ENCODE measurements around the gene ZEB2.

ZEB2 gene

DNA sequence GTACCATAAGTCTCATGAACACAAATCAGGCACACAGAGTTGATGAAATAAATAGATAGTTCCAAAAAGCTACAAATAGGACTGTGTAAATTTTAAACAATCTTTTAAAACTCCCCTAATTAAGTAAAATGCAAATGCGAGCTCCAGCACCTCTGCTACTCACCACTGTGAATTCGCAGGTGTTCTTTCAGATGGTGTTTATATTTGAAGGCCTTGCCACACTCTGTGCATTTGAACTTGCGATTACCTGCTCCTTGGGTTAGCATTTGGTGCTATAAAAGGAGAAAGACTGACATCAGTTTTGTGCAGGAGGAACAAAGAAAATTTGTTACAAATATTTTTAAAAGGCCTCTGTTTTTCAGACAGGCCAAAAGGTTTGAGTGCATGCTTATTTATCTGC is 118.9 kb downstream of the ZEB2 start:
- DNase-seq = no peak
- TF ChIP-seq, protein P1, sequence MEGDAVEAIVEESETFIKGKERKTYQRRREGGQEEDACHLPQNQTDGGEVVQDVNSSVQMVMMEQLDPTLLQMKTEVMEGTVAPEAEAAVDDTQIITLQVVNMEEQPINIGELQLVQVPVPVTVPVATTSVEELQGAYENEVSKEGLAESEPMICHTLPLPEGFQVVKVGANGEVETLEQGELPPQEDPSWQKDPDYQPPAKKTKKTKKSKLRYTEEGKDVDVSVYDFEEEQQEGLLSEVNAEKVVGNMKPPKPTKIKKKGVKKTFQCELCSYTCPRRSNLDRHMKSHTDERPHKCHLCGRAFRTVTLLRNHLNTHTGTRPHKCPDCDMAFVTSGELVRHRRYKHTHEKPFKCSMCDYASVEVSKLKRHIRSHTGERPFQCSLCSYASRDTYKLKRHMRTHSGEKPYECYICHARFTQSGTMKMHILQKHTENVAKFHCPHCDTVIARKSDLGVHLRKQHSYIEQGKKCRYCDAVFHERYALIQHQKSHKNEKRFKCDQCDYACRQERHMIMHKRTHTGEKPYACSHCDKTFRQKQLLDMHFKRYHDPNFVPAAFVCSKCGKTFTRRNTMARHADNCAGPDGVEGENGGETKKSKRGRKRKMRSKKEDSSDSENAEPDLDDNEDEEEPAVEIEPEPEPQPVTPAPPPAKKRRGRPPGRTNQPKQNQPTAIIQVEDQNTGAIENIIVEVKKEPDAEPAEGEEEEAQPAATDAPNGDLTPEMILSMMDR (IDR thresholded peaks at IDR 0.05; ENCODE audit: low read depth, low read length) = no peak
- Histone ChIP-seq H3K9me3 (no peaks in the 10 kb centered on the region), H3K27me3 (no peaks in the 10 kb centered on the region), H3K4me1 (no peaks in the 10 kb centered on the region), H3K4me3 (ENCODE audit: low read depth, low read length) (no peak overlapping the region), H3K36me3 (peaks cover 3% of the 10 kb centered on the region; the same call in 1 of the 2 replicates)

DNA sequence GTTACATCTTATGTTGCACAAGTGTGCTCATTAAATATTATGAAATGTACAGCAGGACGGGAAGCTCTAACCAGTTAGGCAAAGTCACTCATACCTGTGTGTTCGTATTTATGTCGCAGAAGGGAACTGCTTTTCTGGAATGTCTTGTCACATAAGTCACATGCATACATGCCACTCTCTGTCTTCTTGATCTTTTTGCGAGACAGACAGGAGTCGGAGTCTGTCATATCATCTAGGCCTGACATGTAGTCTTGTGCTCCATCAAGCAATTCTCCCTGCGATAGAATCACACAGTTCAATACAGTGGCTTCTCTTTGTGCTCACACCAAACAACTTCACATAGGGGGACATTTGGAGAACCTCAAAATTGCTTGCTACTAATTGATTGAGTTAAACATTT is 123.6 kb downstream of the ZEB2 start:
- no peaks in the 10 kb centered on the region for H3K27me3 ChIP-seq

DNA sequence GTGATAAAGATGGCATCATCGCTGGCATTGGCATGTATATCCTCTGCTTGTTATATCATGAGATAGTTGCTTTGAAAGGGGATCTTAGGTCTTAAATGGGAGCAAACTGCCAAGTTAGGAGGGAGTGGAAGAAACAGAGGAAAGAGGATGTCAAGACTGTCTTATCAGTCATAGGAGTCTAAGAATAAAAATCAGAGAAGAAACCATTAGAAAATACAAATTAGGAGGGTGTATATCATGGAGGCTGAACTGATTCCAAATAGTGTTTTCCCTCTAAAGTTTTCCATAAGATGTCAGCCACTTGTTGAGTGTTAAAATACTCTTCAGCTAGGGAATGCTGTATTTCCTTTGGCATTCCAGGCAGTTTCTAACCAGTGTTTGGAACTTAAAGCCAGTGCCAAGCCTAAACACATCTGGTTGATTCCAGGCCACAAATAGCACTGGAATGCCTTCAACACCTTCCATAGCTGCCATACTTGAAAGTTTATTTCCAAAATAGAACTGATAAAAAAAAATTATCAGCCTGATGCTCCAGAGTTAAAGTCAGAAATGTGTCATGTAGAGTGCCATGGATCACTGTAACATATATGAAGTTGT is 129.4 kb downstream of the ZEB2 start:
- Histone ChIP-seq H3K36me3 (no peaks in the 10 kb centered on the region), H3K27me3 (no peaks in the 10 kb centered on the region), H3K4me1 (no peaks in the 10 kb centered on the region), H3K4me3 (ENCODE audit: low read depth, low read length) (no peak overlapping the region), H3K9me3 (no peaks in the 10 kb centered on the region)
- DNase-seq = no peak
- TF ChIP-seq, protein P1 (IDR thresholded peaks at IDR 0.05; ENCODE audit: low read depth, low read length) = no peak

More for the DNA sequence above, 123.6 kb downstream of the ZEB2 start:
- no peak for DNase-seq
- no peaks in the 10 kb centered on the region for H3K9me3 ChIP-seq
- TF ChIP-seq, protein P1 (IDR thresholded peaks at IDR 0.05; ENCODE audit: low read depth, low read length) = no peak
- peaks cover 3% of the 10 kb centered on the region; the same call in 1 of the 2 replicates for H3K36me3 ChIP-seq
- H3K4me1 ChIP-seq = no peaks in the 10 kb centered on the region
- no peak overlapping the region for H3K4me3 ChIP-seq (ENCODE audit: low read depth, low read length)

DNA sequence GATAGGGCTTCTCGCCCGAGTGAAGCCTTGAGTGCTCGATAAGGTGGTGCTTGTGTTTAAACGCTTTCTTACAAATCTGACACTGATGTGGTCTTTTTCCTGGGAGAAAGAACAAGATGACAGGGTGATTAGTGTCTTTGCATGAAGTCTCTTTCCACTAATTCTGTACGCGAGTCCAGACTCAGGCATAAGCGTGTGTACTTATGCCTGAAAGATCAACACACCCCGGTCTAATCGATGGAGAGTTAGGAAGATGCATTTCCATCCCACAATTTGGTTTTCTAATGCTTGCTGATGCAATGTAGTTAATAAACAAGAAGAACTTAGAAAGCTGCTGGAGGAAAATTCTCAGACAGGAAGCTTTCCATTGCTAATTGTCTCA is 130.0 kb downstream of the ZEB2 start:
- Histone ChIP-seq H3K4me1 (no peaks in the 10 kb centered on the region), H3K9me3 (no peaks in the 10 kb centered on the region), H3K4me3 (ENCODE audit: low read depth, low read length) (no peak overlapping the region), H3K27me3 (no peaks in the 10 kb centered on the region), H3K36me3 (no peaks in the 10 kb centered on the region)
- TF ChIP-seq, protein P1 (IDR thresholded peaks at IDR 0.05; ENCODE audit: low read depth, low read length) = no peak
- no peak for DNase-seq

DNA sequence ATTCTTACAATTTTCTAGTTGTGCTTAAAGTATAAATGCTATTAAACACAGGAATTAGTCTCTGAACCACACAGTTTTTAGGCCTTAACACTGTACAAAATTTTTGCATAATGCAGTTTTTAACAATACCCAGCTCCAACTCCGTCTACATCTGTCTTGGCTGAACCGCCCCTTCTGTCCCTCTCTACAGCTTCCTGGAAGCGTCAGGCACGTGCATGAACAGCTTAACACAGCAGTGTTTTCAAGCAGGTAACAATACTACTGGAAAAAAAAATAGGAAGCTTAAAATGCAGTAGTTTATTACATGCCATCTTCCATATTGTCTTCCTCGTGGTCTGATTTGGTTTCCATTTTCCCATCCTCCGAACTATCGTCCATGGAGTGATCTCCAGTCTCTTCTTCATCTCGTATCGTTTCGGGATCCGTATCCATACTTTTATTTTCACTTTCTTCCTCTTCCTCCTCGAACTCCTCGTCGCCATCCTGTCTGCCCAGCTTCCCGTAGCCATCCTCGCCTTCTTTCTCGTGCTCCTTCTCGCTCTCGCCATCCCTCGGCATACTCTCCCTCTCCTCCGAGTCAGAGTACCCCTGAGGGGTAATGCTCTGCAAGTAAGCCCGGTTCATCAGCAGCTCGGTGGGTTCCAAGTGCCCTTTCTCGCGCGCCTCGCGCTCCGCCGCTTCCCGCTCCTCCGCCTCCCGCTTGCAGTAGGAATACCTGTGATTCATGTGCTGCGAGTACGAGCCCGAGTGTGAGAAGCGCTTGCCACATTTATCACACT is 130.6 kb downstream of the ZEB2 start:
- Histone ChIP-seq H3K4me3 (ENCODE audit: low read depth, low read length) (no peak overlapping the region), H3K4me1 (no peaks in the 10 kb centered on the region), H3K27me3 (no peaks in the 10 kb centered on the region), H3K9me3 (no peaks in the 10 kb centered on the region), H3K36me3 (no peaks in the 10 kb centered on the region)
- TF ChIP-seq, protein P1 (IDR thresholded peaks at IDR 0.05; ENCODE audit: low read depth, low read length) = no peak
- no peak for DNase-seq

DNA sequence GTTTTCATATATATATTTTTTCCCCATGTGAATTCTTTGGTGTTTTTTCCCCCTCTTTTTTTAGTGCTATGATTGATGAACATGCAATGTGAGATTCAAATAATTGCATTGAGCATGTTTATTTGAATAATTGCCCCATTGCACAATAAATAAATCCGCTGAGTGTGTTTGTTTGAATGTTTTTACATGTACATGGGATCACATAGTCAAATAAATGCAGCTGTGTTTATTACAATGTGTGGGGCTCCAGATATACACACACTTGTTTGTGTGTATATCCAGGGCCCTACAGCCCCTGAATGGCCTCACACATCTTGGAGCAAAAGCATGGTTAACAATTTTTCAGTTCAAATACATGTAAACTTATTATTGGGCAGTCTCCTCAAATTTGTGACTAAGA is 134.5 kb downstream of the ZEB2 start:
- Histone ChIP-seq H3K4me1 (no peaks in the 10 kb centered on the region), H3K27me3 (no peaks in the 10 kb centered on the region), H3K9me3 (no peaks in the 10 kb centered on the region), H3K4me3 (ENCODE audit: low read depth, low read length) (no peak overlapping the region), H3K36me3 (no peaks in the 10 kb centered on the region)
- no peak for DNase-seq
- TF ChIP-seq, protein P1 (IDR thresholded peaks at IDR 0.05; ENCODE audit: low read depth, low read length) = no peak
